Measurements from ENCODE around the gene SPTSSB. TPM values are rescaled to one million over a fixed set of nuclear protein-coding genes. Genes with fewer than 3 reads are reported as not detected.

The SPTSSB gene
- total RNA-seq, 1 donor from 2014 or later: 0.42 TPM

DNA sequence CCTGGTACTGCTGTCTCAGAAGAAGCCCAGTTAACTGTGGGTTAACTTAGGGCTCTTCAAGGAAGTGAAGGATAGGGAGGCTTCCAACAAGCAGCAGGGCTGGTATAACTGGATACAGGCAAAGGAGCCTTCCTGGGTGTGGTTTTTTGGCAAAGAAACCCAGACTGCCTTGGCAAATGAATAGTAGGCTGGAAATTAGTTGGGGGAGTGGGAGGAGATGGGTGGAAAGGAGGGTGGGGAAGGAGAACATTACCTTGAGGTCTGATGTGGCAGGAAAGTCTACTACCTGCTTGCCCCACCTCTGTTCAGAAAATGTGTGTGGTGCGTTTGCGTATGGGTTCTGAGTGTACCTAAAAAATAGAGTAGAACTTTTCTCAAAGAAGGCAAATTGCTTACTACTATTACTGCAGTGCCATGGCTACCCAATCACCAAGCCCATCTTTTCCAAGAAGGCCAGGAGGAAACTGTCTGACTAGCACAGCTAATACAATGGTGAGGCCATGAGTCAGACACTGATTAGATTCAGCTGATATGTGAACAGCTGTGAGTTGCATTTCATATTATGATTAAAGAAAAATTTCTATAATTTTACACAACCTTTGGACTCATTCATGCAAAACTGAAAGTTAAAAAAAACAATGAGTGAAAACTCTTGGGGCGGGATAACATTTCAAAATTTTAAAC is 55.2 kb downstream of the SPTSSB start:
- H3K27ac Mint-ChIP-seq (ENCODE audit: unreplicated experiment): no peak overlapping the region
- no peaks in the 10 kb centered on the region for H3K36me3 Mint-ChIP-seq (ENCODE audit: low read depth)
- peaks cover 6% of the 10 kb centered on the region for H3K9me3 Mint-ChIP-seq
- TF ChIP-seq, protein P1, sequence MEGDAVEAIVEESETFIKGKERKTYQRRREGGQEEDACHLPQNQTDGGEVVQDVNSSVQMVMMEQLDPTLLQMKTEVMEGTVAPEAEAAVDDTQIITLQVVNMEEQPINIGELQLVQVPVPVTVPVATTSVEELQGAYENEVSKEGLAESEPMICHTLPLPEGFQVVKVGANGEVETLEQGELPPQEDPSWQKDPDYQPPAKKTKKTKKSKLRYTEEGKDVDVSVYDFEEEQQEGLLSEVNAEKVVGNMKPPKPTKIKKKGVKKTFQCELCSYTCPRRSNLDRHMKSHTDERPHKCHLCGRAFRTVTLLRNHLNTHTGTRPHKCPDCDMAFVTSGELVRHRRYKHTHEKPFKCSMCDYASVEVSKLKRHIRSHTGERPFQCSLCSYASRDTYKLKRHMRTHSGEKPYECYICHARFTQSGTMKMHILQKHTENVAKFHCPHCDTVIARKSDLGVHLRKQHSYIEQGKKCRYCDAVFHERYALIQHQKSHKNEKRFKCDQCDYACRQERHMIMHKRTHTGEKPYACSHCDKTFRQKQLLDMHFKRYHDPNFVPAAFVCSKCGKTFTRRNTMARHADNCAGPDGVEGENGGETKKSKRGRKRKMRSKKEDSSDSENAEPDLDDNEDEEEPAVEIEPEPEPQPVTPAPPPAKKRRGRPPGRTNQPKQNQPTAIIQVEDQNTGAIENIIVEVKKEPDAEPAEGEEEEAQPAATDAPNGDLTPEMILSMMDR (conservative IDR thresholded peaks at IDR 0.05): no peak
- DNase-seq (ENCODE audit: low read depth, low spot score): no peak
- H3K4me1 Mint-ChIP-seq: no peaks in the 10 kb centered on the region
- no peaks in the 10 kb centered on the region for H3K27me3 Mint-ChIP-seq (ENCODE audit: low read depth)
- H3K4me3 Mint-ChIP-seq: no peak overlapping the region

DNA sequence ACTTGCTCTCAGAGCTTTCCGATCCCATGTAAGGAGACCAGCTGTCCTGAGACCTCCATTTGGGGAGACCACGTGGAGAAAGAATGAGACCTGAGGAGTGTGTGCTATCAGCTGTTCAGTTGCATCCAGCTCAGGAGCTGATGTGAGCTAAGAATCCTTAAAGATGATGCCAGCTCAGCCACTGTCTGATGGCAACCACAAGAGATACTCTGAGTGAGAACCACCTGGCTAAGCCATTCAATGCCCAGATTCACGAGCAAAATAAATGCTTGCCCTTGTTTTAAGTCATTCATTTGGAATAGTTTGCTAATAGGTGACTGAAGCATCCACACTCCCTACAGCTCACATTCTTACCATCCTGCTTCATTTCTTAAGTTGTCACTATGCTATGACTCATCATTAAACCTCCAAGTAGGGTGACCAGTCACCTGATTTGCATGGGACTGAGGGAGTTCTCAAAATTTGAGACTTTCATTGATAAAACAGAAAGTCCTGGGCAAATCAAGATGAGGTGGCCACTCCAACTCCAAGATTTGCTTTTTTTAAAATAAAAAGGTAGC is 56.4 kb downstream of the SPTSSB start:
- Mint-ChIP-seq H3K9me3 (peaks cover 7% of the 10 kb centered on the region), H3K27ac (ENCODE audit: unreplicated experiment) (no peak overlapping the region), H3K4me3 (no peak overlapping the region), H3K36me3 (ENCODE audit: low read depth) (no peaks in the 10 kb centered on the region), H3K4me1 (no peaks in the 10 kb centered on the region), H3K27me3 (ENCODE audit: low read depth) (no peaks in the 10 kb centered on the region)
- TF ChIP-seq, protein P1 (conservative IDR thresholded peaks at IDR 0.05): no peak
- no peak for DNase-seq (ENCODE audit: low read depth, low spot score)

DNA sequence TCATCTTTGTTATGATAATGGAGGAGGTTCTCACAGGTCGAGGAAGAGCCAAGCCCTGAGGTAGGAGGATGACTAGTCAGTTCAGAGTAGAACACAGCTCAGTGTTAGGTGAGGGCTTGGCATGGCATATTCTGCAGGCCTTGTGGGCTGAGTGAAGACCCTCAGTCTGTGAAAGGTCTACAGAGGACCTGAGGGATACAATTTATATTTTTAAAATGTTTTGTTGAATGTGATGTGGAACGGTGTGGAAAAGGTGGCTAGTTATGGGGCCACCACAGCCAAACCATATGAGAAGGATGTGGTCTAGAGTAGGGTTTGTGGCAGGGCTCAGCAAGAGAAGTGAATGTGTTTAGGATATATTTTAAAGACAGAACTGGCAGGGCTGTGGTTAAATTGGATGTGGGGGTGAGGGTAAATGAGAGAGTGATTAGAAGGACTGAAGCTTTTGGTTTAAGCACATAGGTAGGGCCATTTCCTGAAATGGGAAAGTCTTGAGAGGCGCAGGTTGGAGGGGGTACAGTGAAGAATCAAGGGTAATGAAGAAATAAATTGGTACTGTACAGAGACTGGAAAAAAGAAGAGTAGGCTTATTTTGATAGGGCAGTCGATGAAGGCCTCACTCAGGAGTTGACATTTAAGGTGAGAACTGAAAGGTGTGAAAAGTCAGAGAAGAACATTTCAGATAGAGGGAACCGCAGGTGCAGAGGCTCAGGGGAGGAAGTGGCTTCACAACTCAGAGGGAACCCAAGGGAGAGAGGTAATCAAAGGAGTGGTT is 60.5 kb downstream of the SPTSSB start:
- Mint-ChIP-seq H3K27ac (ENCODE audit: unreplicated experiment) (peak overlapping the region; percentile 25), H3K36me3 (ENCODE audit: low read depth) (no peaks in the 10 kb centered on the region), H3K4me1 (no peaks in the 10 kb centered on the region), H3K9me3 (peaks cover 17% of the 10 kb centered on the region), H3K4me3 (no peak overlapping the region), H3K27me3 (ENCODE audit: low read depth) (no peaks in the 10 kb centered on the region)
- TF ChIP-seq, protein P1 (conservative IDR thresholded peaks at IDR 0.05): no peak
- no peak for DNase-seq (ENCODE audit: low read depth, low spot score)

DNA sequence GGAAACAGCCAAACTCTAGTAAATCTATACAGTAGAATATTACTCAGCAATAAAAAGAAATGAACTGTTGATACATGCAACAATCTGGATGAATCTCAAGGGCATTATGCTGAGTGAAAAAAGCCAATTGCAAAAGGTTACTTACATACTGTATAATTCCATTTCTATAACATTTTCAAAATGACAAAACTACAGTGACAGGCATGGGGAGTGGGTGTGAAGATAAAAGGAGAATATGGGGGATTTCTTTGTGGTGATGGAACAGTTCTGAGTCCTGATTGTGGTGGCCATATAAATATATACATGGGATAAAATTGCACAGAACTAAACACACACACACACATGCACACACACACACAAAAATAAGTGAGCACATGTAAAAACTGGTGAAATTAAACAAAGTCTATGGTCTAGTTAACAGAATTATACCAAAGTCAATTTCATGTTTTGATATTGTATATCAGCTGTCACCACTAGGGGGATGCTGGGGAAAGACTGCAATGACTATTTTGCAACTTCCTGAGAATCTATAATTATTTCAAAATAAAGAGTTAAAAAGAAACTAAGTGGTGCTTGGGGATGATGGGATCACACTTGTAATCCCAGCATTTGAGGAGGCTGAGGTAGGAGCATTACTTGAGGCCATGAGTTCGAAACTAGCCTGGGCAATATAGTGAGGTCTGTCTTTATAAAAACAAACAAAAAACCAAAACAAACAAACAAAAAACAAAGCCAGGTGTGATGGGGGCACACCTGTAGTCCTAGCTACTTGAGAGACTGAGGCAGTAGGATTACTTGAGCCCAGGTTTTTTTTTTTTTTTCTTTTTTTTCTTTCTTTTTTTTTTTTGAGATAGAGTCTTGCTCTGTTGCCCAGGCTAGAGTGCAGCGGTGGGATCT is 66.0 kb downstream of the SPTSSB start:
- no peaks in the 10 kb centered on the region for H3K27me3 Mint-ChIP-seq (ENCODE audit: low read depth)
- H3K27ac Mint-ChIP-seq (ENCODE audit: unreplicated experiment): no peak overlapping the region
- TF ChIP-seq, protein P1 (conservative IDR thresholded peaks at IDR 0.05): peak; percentile 76
- DNase-seq (ENCODE audit: low read depth, low spot score): no peak
- H3K9me3 Mint-ChIP-seq: peaks cover 10% of the 10 kb centered on the region
- H3K4me1 Mint-ChIP-seq: no peaks in the 10 kb centered on the region
- H3K4me3 Mint-ChIP-seq: no peak overlapping the region
- H3K36me3 Mint-ChIP-seq (ENCODE audit: low read depth): no peaks in the 10 kb centered on the region

DNA sequence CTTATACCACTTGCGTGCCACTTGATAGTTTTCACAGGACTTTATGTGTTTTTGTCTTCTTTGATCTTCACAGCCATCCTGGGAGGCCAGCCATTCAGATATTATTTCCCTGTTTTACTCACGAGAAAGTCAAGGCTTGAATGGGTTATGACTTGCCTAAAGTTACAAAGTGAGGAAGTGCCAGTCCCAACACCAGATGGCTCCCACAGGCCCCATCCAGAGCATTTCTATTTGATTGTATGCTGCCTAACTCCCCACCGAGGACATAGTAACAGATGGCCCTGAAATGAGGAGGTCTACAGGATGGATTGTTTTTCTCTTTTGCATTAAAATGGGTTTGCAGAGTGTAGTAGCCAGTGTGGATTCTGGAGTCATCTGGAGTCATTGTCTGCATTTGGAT is 74.5 kb downstream of the SPTSSB start:
- DNase-seq (ENCODE audit: low read depth, low spot score): no peak
- H3K4me1 Mint-ChIP-seq: no peaks in the 10 kb centered on the region
- H3K27me3 Mint-ChIP-seq (ENCODE audit: low read depth): no peaks in the 10 kb centered on the region
- H3K9me3 Mint-ChIP-seq: peaks cover 20% of the 10 kb centered on the region
- no peak overlapping the region for H3K4me3 Mint-ChIP-seq
- TF ChIP-seq, protein P1 (conservative IDR thresholded peaks at IDR 0.05): no peak
- no peak overlapping the region for H3K27ac Mint-ChIP-seq (ENCODE audit: unreplicated experiment)
- H3K36me3 Mint-ChIP-seq (ENCODE audit: low read depth): peaks cover 10% of the 10 kb centered on the region
